H1 (cell line): ENCODE data around the gene GPR162. TPM values are rescaled to one million over a fixed set of nuclear protein-coding genes. Genes with fewer than 3 reads are reported as not detected.

Experiments used
- CBX5 ChIP-seq: fragments of 300-800, 300-1000 bp; sonication (generic); IDR thresholded peaks from 2 replicates; pipeline ENCODE4 v1.7.1; 2016; ENCODE audit warnings: antibody characterized with exemption, low read length, low read depth
- CREB1 ChIP-seq: IDR thresholded peaks from 2 replicates; pipeline ENCODE4 v1.6.1; 2012; ENCODE audit warnings: inconsistent platforms
- CTBP2 ChIP-seq: IDR thresholded peaks from 2 replicates; pipeline ENCODE4 v1.7.0; 2011; ENCODE audit warnings: borderline replicate concordance, mild to moderate bottlenecking, moderate library complexity, mixed read lengths, low read length; ENCODE audit not compliant: insufficient read depth, insufficient read length
- TCF12 ChIP-seq: IDR thresholded peaks from 2 replicates; pipeline ENCODE4 v1.6.1; 2011; ENCODE audit warnings: low read depth, mild to moderate bottlenecking, low read length
- ZNF274 ChIP-seq: IDR thresholded peaks from 2 replicates; pipeline ENCODE4 v1.7.0; 2012; ENCODE audit warnings: low read length, borderline replicate concordance; ENCODE audit errors: extremely low read depth
- polyA plus RNA-seq, 7 experiments: library from polyadenylated mRNA; depleted of rRNA in 3 of 7; stranded (reverse) in 5 of 7; unstranded in 2 of 7; fragments of >200 nt in 5 of 7; fragments of 200-250 nt in 2 of 7; gene quantifications; 1 replicate in 5 of 7; 2 replicates in 1 of 7; 4 replicates in 1 of 7; pipeline versions ENCODE4 v1.2.1 to v1.2.3, GENCODE V29; 2011 to 2013; ENCODE audit warnings: missing spikeins in 2 of 7, mixed read lengths in 2 of 7
- total RNA-seq: library from RNA; stranded (reverse); fragmentation: NEBNext Ultra II Directional; extraction: Animal tissue kit (Norgen Biotek cat#: 25700); gene quantifications from 2 replicates; pipeline ENCODE4 v1.2.1, GENCODE V29; 2021
- TF ChIP-seq, protein P1 (sequence below): fragments of 300-600 bp; sonication (generic); IDR thresholded peaks from 2 replicates; pipeline ENCODE4 v1.7.1; 2012; ENCODE audit warnings: low read length, moderate library complexity, mild to moderate bottlenecking, inconsistent platforms; ENCODE audit not compliant: insufficient replicate concordance
- TF ChIP-seq, protein P2 (sequence below): IDR thresholded peaks from 2 replicates; pipeline ENCODE4 v1.6.1; 2011; ENCODE audit warnings: low read length, improper control_type of control experiment

Gene GPR162
- total and polyA plus RNA-seq, 2 of the 8 experiments (the other 6 are each of a cell fraction or from before 2014, with no cell fraction given), result 7.3 to 8.8 TPM

DNA sequence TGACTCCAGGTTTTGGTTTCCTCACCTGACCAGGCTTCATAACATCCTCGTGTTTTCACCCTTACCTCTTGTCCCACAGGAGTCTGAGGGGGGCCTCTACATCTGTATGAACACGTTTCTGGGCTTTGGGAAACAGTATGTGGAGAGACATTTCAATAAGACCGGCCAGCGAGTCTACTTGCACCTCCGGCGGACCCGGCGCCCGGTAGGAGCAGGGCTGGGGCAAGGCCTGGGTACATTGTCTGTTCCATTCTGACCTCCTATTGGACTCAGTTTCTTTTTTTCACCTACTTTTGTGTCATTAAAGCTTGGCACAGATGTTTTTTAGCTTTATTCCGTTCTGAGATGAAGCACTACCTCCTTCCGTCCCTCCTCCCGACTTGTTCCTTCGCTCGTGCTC is 33.7 kb downstream of the GPR162 start (continued):
- TF ChIP-seq, protein P1, sequence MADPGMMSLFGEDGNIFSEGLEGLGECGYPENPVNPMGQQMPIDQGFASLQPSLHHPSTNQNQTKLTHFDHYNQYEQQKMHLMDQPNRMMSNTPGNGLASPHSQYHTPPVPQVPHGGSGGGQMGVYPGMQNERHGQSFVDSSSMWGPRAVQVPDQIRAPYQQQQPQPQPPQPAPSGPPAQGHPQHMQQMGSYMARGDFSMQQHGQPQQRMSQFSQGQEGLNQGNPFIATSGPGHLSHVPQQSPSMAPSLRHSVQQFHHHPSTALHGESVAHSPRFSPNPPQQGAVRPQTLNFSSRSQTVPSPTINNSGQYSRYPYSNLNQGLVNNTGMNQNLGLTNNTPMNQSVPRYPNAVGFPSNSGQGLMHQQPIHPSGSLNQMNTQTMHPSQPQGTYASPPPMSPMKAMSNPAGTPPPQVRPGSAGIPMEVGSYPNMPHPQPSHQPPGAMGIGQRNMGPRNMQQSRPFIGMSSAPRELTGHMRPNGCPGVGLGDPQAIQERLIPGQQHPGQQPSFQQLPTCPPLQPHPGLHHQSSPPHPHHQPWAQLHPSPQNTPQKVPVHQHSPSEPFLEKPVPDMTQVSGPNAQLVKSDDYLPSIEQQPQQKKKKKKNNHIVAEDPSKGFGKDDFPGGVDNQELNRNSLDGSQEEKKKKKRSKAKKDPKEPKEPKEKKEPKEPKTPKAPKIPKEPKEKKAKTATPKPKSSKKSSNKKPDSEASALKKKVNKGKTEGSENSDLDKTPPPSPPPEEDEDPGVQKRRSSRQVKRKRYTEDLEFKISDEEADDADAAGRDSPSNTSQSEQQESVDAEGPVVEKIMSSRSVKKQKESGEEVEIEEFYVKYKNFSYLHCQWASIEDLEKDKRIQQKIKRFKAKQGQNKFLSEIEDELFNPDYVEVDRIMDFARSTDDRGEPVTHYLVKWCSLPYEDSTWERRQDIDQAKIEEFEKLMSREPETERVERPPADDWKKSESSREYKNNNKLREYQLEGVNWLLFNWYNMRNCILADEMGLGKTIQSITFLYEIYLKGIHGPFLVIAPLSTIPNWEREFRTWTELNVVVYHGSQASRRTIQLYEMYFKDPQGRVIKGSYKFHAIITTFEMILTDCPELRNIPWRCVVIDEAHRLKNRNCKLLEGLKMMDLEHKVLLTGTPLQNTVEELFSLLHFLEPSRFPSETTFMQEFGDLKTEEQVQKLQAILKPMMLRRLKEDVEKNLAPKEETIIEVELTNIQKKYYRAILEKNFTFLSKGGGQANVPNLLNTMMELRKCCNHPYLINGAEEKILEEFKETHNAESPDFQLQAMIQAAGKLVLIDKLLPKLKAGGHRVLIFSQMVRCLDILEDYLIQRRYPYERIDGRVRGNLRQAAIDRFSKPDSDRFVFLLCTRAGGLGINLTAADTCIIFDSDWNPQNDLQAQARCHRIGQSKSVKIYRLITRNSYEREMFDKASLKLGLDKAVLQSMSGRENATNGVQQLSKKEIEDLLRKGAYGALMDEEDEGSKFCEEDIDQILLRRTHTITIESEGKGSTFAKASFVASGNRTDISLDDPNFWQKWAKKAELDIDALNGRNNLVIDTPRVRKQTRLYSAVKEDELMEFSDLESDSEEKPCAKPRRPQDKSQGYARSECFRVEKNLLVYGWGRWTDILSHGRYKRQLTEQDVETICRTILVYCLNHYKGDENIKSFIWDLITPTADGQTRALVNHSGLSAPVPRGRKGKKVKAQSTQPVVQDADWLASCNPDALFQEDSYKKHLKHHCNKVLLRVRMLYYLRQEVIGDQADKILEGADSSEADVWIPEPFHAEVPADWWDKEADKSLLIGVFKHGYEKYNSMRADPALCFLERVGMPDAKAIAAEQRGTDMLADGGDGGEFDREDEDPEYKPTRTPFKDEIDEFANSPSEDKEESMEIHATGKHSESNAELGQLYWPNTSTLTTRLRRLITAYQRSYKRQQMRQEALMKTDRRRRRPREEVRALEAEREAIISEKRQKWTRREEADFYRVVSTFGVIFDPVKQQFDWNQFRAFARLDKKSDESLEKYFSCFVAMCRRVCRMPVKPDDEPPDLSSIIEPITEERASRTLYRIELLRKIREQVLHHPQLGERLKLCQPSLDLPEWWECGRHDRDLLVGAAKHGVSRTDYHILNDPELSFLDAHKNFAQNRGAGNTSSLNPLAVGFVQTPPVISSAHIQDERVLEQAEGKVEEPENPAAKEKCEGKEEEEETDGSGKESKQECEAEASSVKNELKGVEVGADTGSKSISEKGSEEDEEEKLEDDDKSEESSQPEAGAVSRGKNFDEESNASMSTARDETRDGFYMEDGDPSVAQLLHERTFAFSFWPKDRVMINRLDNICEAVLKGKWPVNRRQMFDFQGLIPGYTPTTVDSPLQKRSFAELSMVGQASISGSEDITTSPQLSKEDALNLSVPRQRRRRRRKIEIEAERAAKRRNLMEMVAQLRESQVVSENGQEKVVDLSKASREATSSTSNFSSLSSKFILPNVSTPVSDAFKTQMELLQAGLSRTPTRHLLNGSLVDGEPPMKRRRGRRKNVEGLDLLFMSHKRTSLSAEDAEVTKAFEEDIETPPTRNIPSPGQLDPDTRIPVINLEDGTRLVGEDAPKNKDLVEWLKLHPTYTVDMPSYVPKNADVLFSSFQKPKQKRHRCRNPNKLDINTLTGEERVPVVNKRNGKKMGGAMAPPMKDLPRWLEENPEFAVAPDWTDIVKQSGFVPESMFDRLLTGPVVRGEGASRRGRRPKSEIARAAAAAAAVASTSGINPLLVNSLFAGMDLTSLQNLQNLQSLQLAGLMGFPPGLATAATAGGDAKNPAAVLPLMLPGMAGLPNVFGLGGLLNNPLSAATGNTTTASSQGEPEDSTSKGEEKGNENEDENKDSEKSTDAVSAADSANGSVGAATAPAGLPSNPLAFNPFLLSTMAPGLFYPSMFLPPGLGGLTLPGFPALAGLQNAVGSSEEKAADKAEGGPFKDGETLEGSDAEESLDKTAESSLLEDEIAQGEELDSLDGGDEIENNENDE, result no peak
- TF ChIP-seq ZNF274 (no peak), CBX5 (no peak), CTBP2 (no peak), TCF12 (no peak), CREB1 (no peak)
- TF ChIP-seq, protein P2, sequence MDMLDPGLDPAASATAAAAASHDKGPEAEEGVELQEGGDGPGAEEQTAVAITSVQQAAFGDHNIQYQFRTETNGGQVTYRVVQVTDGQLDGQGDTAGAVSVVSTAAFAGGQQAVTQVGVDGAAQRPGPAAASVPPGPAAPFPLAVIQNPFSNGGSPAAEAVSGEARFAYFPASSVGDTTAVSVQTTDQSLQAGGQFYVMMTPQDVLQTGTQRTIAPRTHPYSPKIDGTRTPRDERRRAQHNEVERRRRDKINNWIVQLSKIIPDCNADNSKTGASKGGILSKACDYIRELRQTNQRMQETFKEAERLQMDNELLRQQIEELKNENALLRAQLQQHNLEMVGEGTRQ, result no peak
